Hepatocyte (in vitro differentiated cells): ENCODE measurements around the gene DAAM2. TPM values are rescaled to one million over a fixed set of nuclear protein-coding genes. Genes with fewer than 3 reads are reported as not detected.

Source experiments
- DNase-seq: peaks from one replicate; pipeline ENCODE4 v3.0.0-alpha.2; 2016; ENCODE audit warnings: low spot score
- H2AFZ ChIP-seq: fragments of 200-600 bp; sonication (generic); 2 replicates; pipeline ENCODE4 v1.6.0; 2016; ENCODE audit warnings: antibody characterized with exemption, mild to moderate bottlenecking
- H3K27ac ChIP-seq: fragments of 200-600 bp; sonication (generic); 2 replicates; pipeline ENCODE4 v1.5.1; 2016; ENCODE audit warnings: mild to moderate bottlenecking
- H3K27me3 ChIP-seq: fragments of 200-600 bp; sonication (generic); 2 replicates; pipeline ENCODE4 v1.6.1; 2016
- H3K36me3 ChIP-seq: fragments of 200-600 bp; sonication (generic); replicated peaks from 2 replicates; pipeline ENCODE4 v1.5.1; 2016; ENCODE audit warnings: low read depth; ENCODE audit not compliant: insufficient read depth
- H3K4me1 ChIP-seq: fragments of 200-600 bp; sonication (generic); 2 replicates; pipeline ENCODE4 v1.5.1; 2016; ENCODE audit warnings: mild to moderate bottlenecking, moderate library complexity; ENCODE audit not compliant: insufficient read depth
- H3K4me2 ChIP-seq: fragments of 200-600 bp; sonication (generic); 2 replicates; pipeline ENCODE4 v1.6.0; 2016
- H3K4me3 ChIP-seq: fragments of 200-600 bp; sonication (generic); 2 replicates; pipeline ENCODE4 v1.5.1; 2016; ENCODE audit warnings: mild to moderate bottlenecking
- H3K79me2 ChIP-seq: fragments of 200-600 bp; sonication (generic); 2 replicates; pipeline ENCODE4 v1.6.0; 2017; ENCODE audit warnings: mild to moderate bottlenecking
- H3K9me2 ChIP-seq: fragments of 200-600 bp; sonication (generic); replicated peaks from 2 replicates; pipeline ENCODE4 v1.6.0; 2017; ENCODE audit warnings: mild to moderate bottlenecking; ENCODE audit not compliant: insufficient read depth
- H3K9me3 ChIP-seq: fragments of 200-600 bp; sonication (generic); 2 replicates; pipeline ENCODE4 v1.5.1; 2016; ENCODE audit warnings: low read depth, mild to moderate bottlenecking
- H4K20me1 ChIP-seq: fragments of 200-600 bp; sonication (generic); 2 replicates; pipeline ENCODE4 v1.6.0; 2016; ENCODE audit warnings: mild to moderate bottlenecking; ENCODE audit not compliant: insufficient read depth, poor library complexity, severe bottlenecking
- CTCF ChIP-seq: fragments of 200-600 bp; sonication (generic); IDR thresholded peaks from 2 replicates; pipeline ENCODE4 v1.5.1; 2016; ENCODE audit warnings: antibody characterized with exemption, mild to moderate bottlenecking; ENCODE audit not compliant: poor library complexity
- EZH2 ChIP-seq: fragments of 200-600 bp; sonication (generic); IDR thresholded peaks from 2 replicates; pipeline ENCODE4 v1.6.1; 2016; ENCODE audit warnings: antibody characterized with exemption, mild to moderate bottlenecking, borderline replicate concordance
- EZH2phosphoT487 ChIP-seq: fragments of 200-600 bp; sonication (generic); IDR thresholded peaks from one replicate; pipeline ENCODE4 v1.6.1; 2018; ENCODE audit warnings: antibody characterized with exemption, mild to moderate bottlenecking, low read depth, moderate library complexity; ENCODE audit not compliant: unreplicated experiment, severe bottlenecking
- WGBS: methylation state at CpG from one replicate; pipeline ENCODE4 v1.1.6; 2016; ENCODE audit warnings: low lambda C conversion rate; ENCODE audit errors: missing lambda C conversion rate; 5-methylcytosine and 5-hydroxymethylcytosine counted together
- polyA plus RNA-seq: library from polyadenylated mRNA; unstranded; fragments of >200 nt; fragmentation: Nextera tagmentation; extraction: Ambion mirVana; gene quantifications from 2 replicates; pipeline ENCODE4 v1.2.1, GENCODE V29; 2016
- total RNA-seq: library from RNA; depleted of rRNA; stranded (reverse); fragments of >200 nt; gene quantifications from 2 replicates; pipeline ENCODE4 v1.2.3, GENCODE V29; 2014

The DAAM2 gene
- total and polyA plus RNA-seq, 2 experiments from 2014 or later: 11.7 to 15.1 TPM

DNA sequence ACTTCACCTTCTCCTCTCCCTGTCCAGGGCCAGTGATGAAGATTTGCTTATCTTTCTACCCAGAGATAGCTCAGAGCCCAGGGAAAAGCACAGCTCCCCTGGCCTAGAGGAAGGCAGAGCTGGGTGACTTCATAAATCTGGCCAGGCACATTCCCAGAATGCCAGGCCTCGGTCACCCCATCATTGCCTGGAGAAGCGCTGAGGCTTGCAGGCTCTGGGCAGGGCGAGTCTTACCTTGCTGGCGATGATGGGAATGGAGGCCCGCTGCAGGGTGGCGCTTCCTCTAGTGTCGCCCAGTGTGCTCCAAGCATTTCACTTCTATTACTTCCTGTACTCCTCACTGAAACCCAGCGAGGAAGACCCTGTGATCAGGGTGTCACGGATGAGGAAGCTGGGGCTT lies 60.1 kb downstream of the DAAM2 start:
- Histone ChIP-seq H3K27me3 (no peaks in the 10 kb centered on the region), H3K36me3 (no peaks in the 10 kb centered on the region), H3K4me2 (no peak overlapping the region), H3K9me2 (no peaks in the 10 kb centered on the region), H4K20me1 (no peaks in the 10 kb centered on the region), H3K4me1 (peaks cover 5% of the 10 kb centered on the region), H3K9me3 (no peaks in the 10 kb centered on the region), H2AFZ (no peak overlapping the region), H3K27ac (no peak overlapping the region), H3K4me3 (no peak overlapping the region), H3K79me2 (no peaks in the 10 kb centered on the region)
- TF ChIP-seq EZH2 (no peak), EZH2phosphoT487 (no peak), CTCF (no peak)
- 93% methylated on average over 9 of the region's 9 CpGs for WGBS
- DNase-seq: no peak

- DNase-seq: no peak
- Histone ChIP-seq H3K79me2 (no peaks in the 10 kb centered on the region), H2AFZ (no peak overlapping the region), H3K36me3 (no peaks in the 10 kb centered on the region), H3K4me2 (no peak overlapping the region), H3K27me3 (no peaks in the 10 kb centered on the region), H3K27ac (no peak overlapping the region), H3K4me1 (peaks cover 5% of the 10 kb centered on the region), H3K4me3 (no peak overlapping the region), H3K9me3 (no peaks in the 10 kb centered on the region), H4K20me1 (no peaks in the 10 kb centered on the region), H3K9me2 (no peaks in the 10 kb centered on the region)
- TF ChIP-seq CTCF (no peak), EZH2 (no peak), EZH2phosphoT487 (no peak)
- WGBS: 91% methylated on average over 3 of the region's 3 CpGs
These were observed 61.4 kb downstream of the DAAM2 start for GRCh38 chr6:39853604-39854003.

- Histone ChIP-seq H3K27ac (no peak overlapping the region), H3K79me2 (no peaks in the 10 kb centered on the region), H2AFZ (no peak overlapping the region), H3K36me3 (no peaks in the 10 kb centered on the region), H3K27me3 (no peaks in the 10 kb centered on the region), H3K4me3 (no peak overlapping the region), H3K9me3 (no peaks in the 10 kb centered on the region), H3K4me1 (no peaks in the 10 kb centered on the region), H4K20me1 (no peaks in the 10 kb centered on the region), H3K9me2 (no peaks in the 10 kb centered on the region), H3K4me2 (no peak overlapping the region)
- TF ChIP-seq CTCF: no peak
- TF ChIP-seq EZH2phosphoT487: no peak
- 96% methylated on average over 7 of the region's 7 CpGs for WGBS
- DNase-seq: no peak
These were observed 63.3 kb downstream of the DAAM2 start for GRCh38 chr6:39855356-39855995.

GRCh38 chr6:39859025-39859424 lies 66.8 kb downstream of the DAAM2 start:
- Histone ChIP-seq H3K27me3 (no peaks in the 10 kb centered on the region), H3K4me3 (no peak overlapping the region), H2AFZ (no peak overlapping the region), H3K4me1 (no peaks in the 10 kb centered on the region), H3K79me2 (no peaks in the 10 kb centered on the region), H3K27ac (no peak overlapping the region), H3K9me3 (no peaks in the 10 kb centered on the region), H3K4me2 (no peak overlapping the region), H3K36me3 (no peaks in the 10 kb centered on the region), H3K9me2 (no peaks in the 10 kb centered on the region), H4K20me1 (no peaks in the 10 kb centered on the region)
- 76% methylated on average over 2 of the region's 2 CpGs for WGBS
- TF ChIP-seq EZH2 (no peak), EZH2phosphoT487 (no peak), CTCF (no peak)
- DNase-seq: no peak
